ENCODE measurements around the gene SLC1A1. TPM values are rescaled to one million over a fixed set of nuclear protein-coding genes. Genes with fewer than 3 reads are reported as not detected.

Gene SLC1A1
- total RNA-seq, 4 donors from 2014 or later = 1.1 to 2.3 (median 1.8) TPM

GRCh38 chr9:4507306-4508130 is 17.2 kb downstream of the SLC1A1 start:
- Histone ChIP-seq H3K4me1 (no peaks in the 10 kb centered on the region), H3K27me3 (no peaks in the 10 kb centered on the region), H3K4me3 (no peak overlapping the region), H3K36me3 (no peaks in the 10 kb centered on the region), H3K9me3 (no peaks in the 10 kb centered on the region), H3K27ac (no peak overlapping the region)
- 61 to 90% methylated on average over 6 of the region's 9 CpGs for WGBS, 2 donors (ENCODE audit: low coverage in 1 of 2)
- no peak for ATAC-seq
- TF ChIP-seq, protein P1, sequence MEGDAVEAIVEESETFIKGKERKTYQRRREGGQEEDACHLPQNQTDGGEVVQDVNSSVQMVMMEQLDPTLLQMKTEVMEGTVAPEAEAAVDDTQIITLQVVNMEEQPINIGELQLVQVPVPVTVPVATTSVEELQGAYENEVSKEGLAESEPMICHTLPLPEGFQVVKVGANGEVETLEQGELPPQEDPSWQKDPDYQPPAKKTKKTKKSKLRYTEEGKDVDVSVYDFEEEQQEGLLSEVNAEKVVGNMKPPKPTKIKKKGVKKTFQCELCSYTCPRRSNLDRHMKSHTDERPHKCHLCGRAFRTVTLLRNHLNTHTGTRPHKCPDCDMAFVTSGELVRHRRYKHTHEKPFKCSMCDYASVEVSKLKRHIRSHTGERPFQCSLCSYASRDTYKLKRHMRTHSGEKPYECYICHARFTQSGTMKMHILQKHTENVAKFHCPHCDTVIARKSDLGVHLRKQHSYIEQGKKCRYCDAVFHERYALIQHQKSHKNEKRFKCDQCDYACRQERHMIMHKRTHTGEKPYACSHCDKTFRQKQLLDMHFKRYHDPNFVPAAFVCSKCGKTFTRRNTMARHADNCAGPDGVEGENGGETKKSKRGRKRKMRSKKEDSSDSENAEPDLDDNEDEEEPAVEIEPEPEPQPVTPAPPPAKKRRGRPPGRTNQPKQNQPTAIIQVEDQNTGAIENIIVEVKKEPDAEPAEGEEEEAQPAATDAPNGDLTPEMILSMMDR (IDR thresholded peaks at IDR 0.05) = no peak
- TF ChIP-seq POLR2AphosphoS5 (IDR thresholded peaks at IDR 0.05) (no peak), EP300 (IDR thresholded peaks at IDR 0.05) (no peak)

DNA sequence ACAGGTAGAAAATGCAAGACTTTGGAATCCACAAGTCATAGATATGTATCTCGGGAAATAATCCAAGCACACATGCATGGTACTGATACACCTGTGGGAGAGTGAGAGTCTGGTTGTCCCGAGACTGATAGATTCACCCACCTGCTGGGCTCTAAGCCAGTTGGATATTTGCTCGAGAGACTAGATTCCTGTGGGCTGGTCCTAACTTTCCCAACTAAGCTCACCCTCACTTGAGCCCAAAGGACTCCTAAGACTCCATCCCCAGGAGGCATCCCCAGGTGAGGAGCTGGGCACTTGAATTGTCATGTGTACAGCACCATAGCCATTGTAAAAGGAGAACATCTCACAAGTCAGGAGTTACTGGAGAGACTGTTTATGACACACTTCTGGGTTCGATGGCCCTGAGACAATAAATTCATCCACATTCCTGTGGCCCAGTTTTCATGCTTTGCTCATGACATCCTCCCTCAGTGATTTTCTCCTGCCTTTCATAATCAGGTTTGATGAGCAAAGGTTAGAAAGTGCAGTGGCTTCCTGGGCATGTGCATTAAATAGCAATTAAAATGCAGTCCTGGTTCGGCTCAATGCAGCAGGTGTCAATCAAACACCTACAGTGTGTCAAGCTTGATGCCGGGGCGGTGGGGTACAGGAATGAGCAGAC is 18.1 kb downstream of the SLC1A1 start:
- no peaks in the 10 kb centered on the region for H3K27me3 ChIP-seq
- ATAC-seq = no peak
- no peak overlapping the region for H3K27ac ChIP-seq
- no peaks in the 10 kb centered on the region for H3K9me3 ChIP-seq
- H3K4me1 ChIP-seq = no peaks in the 10 kb centered on the region
- WGBS, 2 donors (ENCODE audit: low coverage in 1 of 2) = 92 to 93% methylated on average over 5 to 6 of the region's 7 CpGs
- no peak for TF ChIP-seq EP300 (IDR thresholded peaks at IDR 0.05)
- no peak for TF ChIP-seq POLR2AphosphoS5 (IDR thresholded peaks at IDR 0.05)
- TF ChIP-seq POLR2A (IDR thresholded peaks at IDR 0.05) = no peak
- TF ChIP-seq, protein P1 (IDR thresholded peaks at IDR 0.05) = no peak
- no peak overlapping the region for H3K4me3 ChIP-seq
- H3K36me3 ChIP-seq = no peaks in the 10 kb centered on the region

DNA sequence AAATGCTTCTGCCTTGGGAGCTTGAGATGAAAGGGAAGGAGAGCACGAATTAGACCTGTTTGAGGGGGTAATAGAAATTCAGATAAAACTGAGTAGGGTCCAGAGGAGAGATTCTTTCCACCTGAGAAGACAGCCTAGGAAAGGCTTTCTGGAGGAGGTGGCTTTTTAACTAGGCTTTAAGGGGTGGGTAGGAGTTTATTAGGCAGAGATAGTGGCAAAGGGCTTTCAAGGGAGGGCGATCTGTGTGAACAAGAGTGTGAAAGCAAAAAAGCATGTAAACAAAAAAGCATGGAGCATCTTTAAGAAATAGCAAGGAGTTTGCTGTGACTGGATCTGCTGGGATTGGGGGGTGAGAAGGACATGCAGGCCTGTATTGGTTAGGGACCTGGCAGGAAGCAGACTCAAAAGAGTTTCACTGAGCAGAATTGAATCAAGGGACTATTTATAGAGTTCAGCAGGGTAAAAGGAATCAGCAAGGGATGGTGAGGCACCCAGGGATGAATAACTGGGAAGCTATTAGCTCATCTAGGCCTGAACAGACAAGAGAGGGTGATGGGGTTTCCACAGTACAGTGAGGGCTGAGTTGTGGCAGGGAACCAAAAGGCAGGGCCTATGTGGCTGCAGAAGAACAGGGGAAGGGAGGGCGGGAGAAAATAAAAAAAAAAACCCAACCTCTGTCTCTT is 18.8 kb downstream of the SLC1A1 start:
- ATAC-seq = no peak
- no peak overlapping the region for H3K27ac ChIP-seq
- TF ChIP-seq EP300 (IDR thresholded peaks at IDR 0.05) = no peak
- TF ChIP-seq, protein P1 (IDR thresholded peaks at IDR 0.05) = no peak
- no peak for TF ChIP-seq POLR2AphosphoS5 (IDR thresholded peaks at IDR 0.05)
- TF ChIP-seq POLR2A (IDR thresholded peaks at IDR 0.05) = no peak
- no peak overlapping the region for H3K4me3 ChIP-seq
- 78 to 94% methylated on average over 2 to 3 of the region's 3 CpGs for WGBS, 2 donors (ENCODE audit: low coverage in 1 of 2)
- no peaks in the 10 kb centered on the region for H3K9me3 ChIP-seq
- no peaks in the 10 kb centered on the region for H3K4me1 ChIP-seq
- H3K36me3 ChIP-seq = no peaks in the 10 kb centered on the region
- H3K27me3 ChIP-seq = no peaks in the 10 kb centered on the region

- ATAC-seq = no peak
- H3K36me3 ChIP-seq = no peaks in the 10 kb centered on the region
- TF ChIP-seq, protein P1 (IDR thresholded peaks at IDR 0.05) = no peak
- no peak for TF ChIP-seq POLR2AphosphoS5 (IDR thresholded peaks at IDR 0.05)
- TF ChIP-seq POLR2A (IDR thresholded peaks at IDR 0.05) = no peak
- TF ChIP-seq EP300 (IDR thresholded peaks at IDR 0.05) = no peak
- WGBS, 2 donors (ENCODE audit: low coverage in 1 of 2) = 90 to 94% methylated on average over 2 to 3 of the region's 3 CpGs
- no peaks in the 10 kb centered on the region for H3K4me1 ChIP-seq
- no peaks in the 10 kb centered on the region for H3K9me3 ChIP-seq
- H3K4me3 ChIP-seq = no peak overlapping the region
- H3K27me3 ChIP-seq = no peaks in the 10 kb centered on the region
- no peak overlapping the region for H3K27ac ChIP-seq
Observed at GRCh38 chr9:4509590-4509984, 19.3 kb downstream of the SLC1A1 start.

All from gastroesophageal sphincter (tissue), 4 donors.